SU-DHL-6 (cell line): ENCODE data around the gene COL7A1.

Experiments used
- H2AFZ ChIP-seq: fragments of 200-600 bp; sonication (generic); 2 replicates; pipeline ENCODE4 v1.6.1; 2014; ENCODE audit warnings: low read depth, mild to moderate bottlenecking, moderate library complexity, mixed read lengths, antibody characterized with exemption, low read length; ENCODE audit not compliant: severe bottlenecking
- H3F3A ChIP-seq: fragments of 200-600 bp; shearing (Covaris generic); 2 replicates; pipeline ENCODE4 v1.6.0; 2016; ENCODE audit warnings: antibody characterized with exemption, mild to moderate bottlenecking; ENCODE audit not compliant: insufficient read depth
- H3K27ac ChIP-seq: fragments of 200-600 bp; sonication (generic); 2 replicates; pipeline ENCODE4 v1.5.1; 2016; ENCODE audit warnings: low read depth, mild to moderate bottlenecking, low read length, moderate library complexity, mixed read lengths
- H3K27me3 ChIP-seq: fragments of 200-600 bp; sonication (generic), shearing (Covaris generic); 2 replicates; pipeline ENCODE4 v1.6.0; 2014; ENCODE audit warnings: mild to moderate bottlenecking, low read length
- H3K36me3 ChIP-seq: fragments of 200-600 bp; sonication (generic); 2 replicates; pipeline ENCODE4 v1.6.1; 2014; ENCODE audit warnings: mild to moderate bottlenecking, low read length, mixed read lengths
- H3K4me2 ChIP-seq: fragments of 300-600, 200-600 bp; shearing (Covaris generic), sonication (generic); 2 replicates; pipeline ENCODE4 v1.6.0; 2014; ENCODE audit warnings: low read length, low read depth, mild to moderate bottlenecking; ENCODE audit not compliant: poor library complexity, severe bottlenecking
- H3K4me3 ChIP-seq: fragments of 200-600 bp; sonication (generic); 2 replicates; pipeline ENCODE4 v1.5.1; 2014; ENCODE audit warnings: antibody characterized with exemption, low read length, mild to moderate bottlenecking, mixed read lengths; ENCODE audit not compliant: insufficient read depth, poor library complexity, severe bottlenecking
- H3K79me2 ChIP-seq: fragments of 200-600 bp; sonication (generic); 2 replicates; pipeline ENCODE4 v1.6.1; 2014; ENCODE audit warnings: mild to moderate bottlenecking, low read length, moderate library complexity; ENCODE audit not compliant: insufficient read depth
- H3K9ac ChIP-seq: fragments of 200-600 bp; sonication (generic); 2 replicates; pipeline ENCODE4 v1.7.0; 2014; ENCODE audit warnings: mild to moderate bottlenecking, low read length
- H3K9me2 ChIP-seq: fragments of 200-600 bp; sonication (generic); replicated peaks from 2 replicates; pipeline ENCODE4 v1.6.1; 2014; ENCODE audit warnings: low read length; ENCODE audit not compliant: insufficient read depth
- H3K9me3 ChIP-seq: fragments of 200-600 bp; sonication (generic); 2 replicates; pipeline ENCODE4 v1.6.1; 2014; ENCODE audit warnings: low read length, mixed read lengths; ENCODE audit not compliant: insufficient read depth
- H4K20me1 ChIP-seq: fragments of 200-600 bp; sonication (generic); 2 replicates; pipeline ENCODE4 v1.6.1; 2014; ENCODE audit warnings: low read depth, mild to moderate bottlenecking, antibody characterized with exemption, low read length, moderate library complexity, mixed read lengths
- CTCF ChIP-seq: fragments of 200-600 bp; sonication (generic); IDR thresholded peaks from one replicate; pipeline ENCODE4 v1.5.1; 2017; ENCODE audit warnings: antibody characterized with exemption, mild to moderate bottlenecking, low read length, moderate library complexity; ENCODE audit not compliant: insufficient read depth, poor library complexity, severe bottlenecking
- EZH2phosphoT487 ChIP-seq: fragments of 200-600 bp; sonication (generic), shearing (Covaris generic); conservative IDR thresholded peaks from 2 replicates; pipeline ENCODE4 v1.6.1; 2018; ENCODE audit warnings: mild to moderate bottlenecking, antibody characterized with exemption, low read length, moderate library complexity, mixed read lengths

Gene COL7A1

DNA sequence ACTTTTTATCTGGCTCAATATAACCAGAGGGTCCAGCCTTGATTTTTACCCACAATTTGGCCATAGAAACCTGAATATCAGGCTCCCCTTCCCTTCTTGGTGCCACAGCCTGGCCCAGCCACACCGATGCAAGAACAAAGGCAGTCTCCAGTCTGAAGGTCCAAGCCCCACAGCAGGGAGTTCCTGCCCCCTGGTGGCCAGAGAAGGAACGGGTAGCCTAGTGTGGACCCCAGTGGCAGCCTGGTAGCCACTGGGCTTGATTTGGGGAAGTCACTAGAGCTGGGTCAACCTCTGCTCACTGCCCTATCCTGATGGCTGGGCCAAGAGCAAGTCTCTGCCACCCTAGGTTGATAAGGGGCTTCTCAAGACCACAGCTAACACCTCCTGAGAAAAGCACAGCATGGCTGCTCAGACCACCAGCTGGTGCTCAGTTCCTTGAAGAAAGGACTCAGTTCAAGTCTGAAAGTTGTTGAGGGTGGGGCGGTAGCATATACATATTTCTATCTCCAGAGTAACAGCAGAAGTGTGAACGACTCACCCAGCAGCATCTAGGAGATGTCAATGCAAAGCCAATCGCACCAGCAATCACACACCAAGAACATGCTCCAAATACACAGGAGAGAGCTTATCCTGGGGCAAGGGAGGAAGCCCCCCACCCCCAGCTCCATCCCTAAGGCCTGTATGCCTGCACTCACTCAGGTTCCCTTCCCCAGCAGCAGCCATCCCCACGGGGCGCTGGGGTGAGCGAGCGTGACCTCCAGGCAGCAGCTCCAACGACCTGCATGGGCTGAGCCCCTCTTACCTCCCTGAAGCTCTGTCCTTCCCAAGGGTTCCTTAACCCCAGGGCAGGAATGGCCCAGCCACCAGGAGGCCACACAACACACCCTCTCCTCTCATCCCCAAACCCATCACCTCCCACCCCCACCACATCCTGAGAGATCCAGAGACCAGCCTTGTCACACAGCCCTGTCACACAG, 46.1 kb downstream of the COL7A1 start:
- no peak overlapping the region for H3K9ac ChIP-seq
- H3K27ac ChIP-seq = no peak overlapping the region
- H3K9me3 ChIP-seq = no peaks in the 10 kb centered on the region
- H3K9me2 ChIP-seq = no peaks in the 10 kb centered on the region
- no peaks in the 10 kb centered on the region for H3K27me3 ChIP-seq
- TF ChIP-seq CTCF (peak; percentile 90), EZH2phosphoT487 (no peak)
- no peak overlapping the region for H3K4me2 ChIP-seq
- no peak overlapping the region for H2AFZ ChIP-seq
- H3F3A ChIP-seq = no peaks in the 10 kb centered on the region
- no peaks in the 10 kb centered on the region for H4K20me1 ChIP-seq
- no peak overlapping the region for H3K4me3 ChIP-seq
- H3K79me2 ChIP-seq = no peaks in the 10 kb centered on the region
- H3K36me3 ChIP-seq = no peaks in the 10 kb centered on the region

- no peaks in the 10 kb centered on the region for H3F3A ChIP-seq
- no peak overlapping the region for H3K4me2 ChIP-seq
- no peaks in the 10 kb centered on the region for H3K79me2 ChIP-seq
- H2AFZ ChIP-seq = no peak overlapping the region
- no peaks in the 10 kb centered on the region for H3K36me3 ChIP-seq
- no peak overlapping the region for H3K4me3 ChIP-seq
- TF ChIP-seq EZH2phosphoT487 = no peak
- TF ChIP-seq CTCF = no peak
- no peak overlapping the region for H3K9ac ChIP-seq
- no peaks in the 10 kb centered on the region for H4K20me1 ChIP-seq
- no peaks in the 10 kb centered on the region for H3K9me3 ChIP-seq
- no peaks in the 10 kb centered on the region for H3K27me3 ChIP-seq
- no peaks in the 10 kb centered on the region for H3K9me2 ChIP-seq
- no peak overlapping the region for H3K27ac ChIP-seq
These were observed 47.0 kb downstream of the COL7A1 start for GRCh38 chr3:48548126-48548525.

- H3K79me2 ChIP-seq = no peaks in the 10 kb centered on the region
- no peak overlapping the region for H2AFZ ChIP-seq
- H3K9ac ChIP-seq = no peak overlapping the region
- no peaks in the 10 kb centered on the region for H4K20me1 ChIP-seq
- H3K27me3 ChIP-seq = no peaks in the 10 kb centered on the region
- H3K27ac ChIP-seq = no peak overlapping the region
- H3K36me3 ChIP-seq = no peaks in the 10 kb centered on the region
- no peaks in the 10 kb centered on the region for H3F3A ChIP-seq
- H3K4me2 ChIP-seq = no peak overlapping the region
- H3K4me3 ChIP-seq = no peak overlapping the region
- no peaks in the 10 kb centered on the region for H3K9me3 ChIP-seq
- TF ChIP-seq CTCF (no peak), EZH2phosphoT487 (no peak)
- no peaks in the 10 kb centered on the region for H3K9me2 ChIP-seq
These were observed 48.8 kb downstream of the COL7A1 start for GRCh38 chr3:48546203-48546829.
